ENCODE measurements around the gene IFNL1.
"Not testable (repeated sequence)": the region's sequence is repeated elsewhere in the genome, so short reads cannot be mapped to it uniquely, and the experiment has no call there.

IFNL1 gene

DNA sequence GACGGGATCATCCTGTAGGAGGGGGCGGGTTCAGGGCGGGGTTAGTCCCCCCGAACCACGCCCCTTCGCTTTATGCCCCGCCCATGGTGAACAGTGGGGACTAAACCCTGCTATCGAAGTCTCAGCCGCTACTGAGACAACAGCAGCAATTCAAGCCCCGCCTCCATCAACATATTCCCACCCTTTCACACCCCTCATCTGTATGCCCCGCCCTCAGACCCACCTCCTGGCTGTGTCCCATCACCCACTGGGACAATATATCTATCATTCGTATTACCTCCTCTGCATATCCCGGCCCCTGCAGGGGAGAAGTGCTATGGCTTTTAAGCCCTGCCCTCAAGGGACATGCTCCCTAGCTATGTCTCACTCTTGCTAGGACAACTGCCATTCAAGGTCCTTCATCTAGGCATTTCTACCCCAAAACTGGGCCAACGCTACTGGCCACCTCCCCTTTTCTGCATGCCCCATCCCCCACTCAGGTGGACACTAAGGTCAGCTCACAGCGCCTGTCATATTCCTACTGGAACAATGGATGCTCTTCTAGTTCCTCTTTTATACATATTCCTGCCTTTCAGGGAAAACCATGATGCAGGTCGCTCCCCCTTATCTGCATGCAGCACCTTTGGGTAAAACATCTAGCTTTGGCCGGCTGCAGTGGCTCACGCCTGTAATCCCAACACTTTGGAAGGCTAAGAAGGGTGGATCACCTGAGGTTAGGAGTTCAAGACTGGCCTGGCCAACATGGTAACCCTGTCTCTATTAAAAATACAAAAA is 12.5 kb downstream of the IFNL1 start:
- Histone ChIP-seq H3K14ac (ENCODE audit: low read length) (no peak overlapping the region), H3K4me3 (ENCODE audit: low read length in 2 of 2) (no peak overlapping the region), H3K79me1 (ENCODE audit: low read depth, low read length) (no peaks in the 10 kb centered on the region), H4K91ac (ENCODE audit: low read depth, low read length, poor library complexity) (no peak overlapping the region), H2AFZ (ENCODE audit: low read length) (peak overlapping the region; percentile 90), H3K36me3 (replicated peaks in 1 of 2; ENCODE audit: control insufficient read depth in 2 of 2, insufficient read depth in 2 of 2, low read length in 2 of 2) (peaks cover 0 to 4% of the 10 kb centered on the region in 2 donors), H3K4ac (ENCODE audit: low read length) (no peak overlapping the region), H3K27ac (replicated peaks; ENCODE audit: low read length) (no peak overlapping the region), H4K8ac (ENCODE audit: low read depth, low read length) (no peak overlapping the region), H3K18ac (ENCODE audit: low read length) (no peak overlapping the region), H2BK15ac (ENCODE audit: low read length) (no peak overlapping the region), H3K4me1 (ENCODE audit: control insufficient read depth in 2 of 2, insufficient read depth in 1 of 2, low read depth in 1 of 2, low read length in 2 of 2) (peaks cover 9 to 13% of the 10 kb centered on the region in 2 donors), H2AK5ac (ENCODE audit: low read depth, low read length) (peak overlapping the region; percentile 73), H3K23ac (ENCODE audit: low read depth, low read length, poor library complexity) (peak overlapping the region; percentile 89), H3K9me3 (replicated peaks in 1 of 2; ENCODE audit: control insufficient read depth in 2 of 2, insufficient read depth in 1 of 2, low read depth in 1 of 2, low read length in 2 of 2) (peaks cover 2 to 5% of the 10 kb centered on the region in 2 donors), H3K27me3 (ENCODE audit: control insufficient read depth in 3 of 3, insufficient read depth in 3 of 3, low read depth in 1 of 3, low read length in 3 of 3) (peaks cover 9 to 66% (median 37%) of the 10 kb centered on the region in 3 experiments), H2BK5ac (ENCODE audit: low read length) (no peak overlapping the region), H3K9ac (ENCODE audit: low read depth, low read length, poor library complexity) (no peak overlapping the region), H2BK120ac (ENCODE audit: low read depth, low read length) (no peak overlapping the region), H2BK12ac (ENCODE audit: low read length) (no peak overlapping the region), H3K4me2 (ENCODE audit: insufficient read depth, low read length, poor library complexity, severe bottlenecking) (no peak overlapping the region)
- WGBS, 2 donors (ENCODE audit: extremely low coverage in 2 of 2, insufficient read length in 2 of 2, insufficient replicate concordance in 1 of 2), result no CpG with 5 or more reads among the region's 18 CpGs
- DNase-seq (ENCODE audit: low spot score), result no peak

DNA sequence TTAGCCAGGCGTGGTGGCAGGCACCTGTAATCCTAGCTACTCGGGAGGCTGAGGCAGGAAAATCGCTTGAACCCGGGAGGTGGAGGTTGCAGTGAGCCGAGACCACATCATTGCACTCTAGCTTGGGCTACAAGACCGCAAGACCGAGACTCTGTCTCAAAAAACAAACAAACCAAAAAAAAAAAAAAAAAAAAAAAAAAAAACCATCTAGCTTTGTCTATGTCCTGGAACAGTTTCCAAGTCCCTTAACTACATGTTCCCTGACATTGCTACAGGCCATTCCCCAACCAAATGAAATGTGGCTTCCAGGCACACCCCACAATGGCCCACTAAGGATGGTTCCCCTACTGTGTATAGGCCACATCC is 13.1 kb downstream of the IFNL1 start:
- not testable (repeated sequence) for H3K23ac ChIP-seq (ENCODE audit: low read depth, low read length, poor library complexity); DNase-seq (ENCODE audit: low spot score); H4K91ac ChIP-seq (ENCODE audit: low read depth, low read length, poor library complexity); H2AFZ ChIP-seq (ENCODE audit: low read length); H2AK5ac ChIP-seq (ENCODE audit: low read depth, low read length); H2BK120ac ChIP-seq (ENCODE audit: low read depth, low read length); H3K4me3 ChIP-seq (ENCODE audit: low read length in 2 of 2); H3K4me2 ChIP-seq (ENCODE audit: insufficient read depth, low read length, poor library complexity, severe bottlenecking); H3K9me3 ChIP-seq (replicated peaks in 1 of 2; ENCODE audit: control insufficient read depth in 2 of 2, insufficient read depth in 1 of 2, low read depth in 1 of 2, low read length in 2 of 2); H2BK12ac ChIP-seq (ENCODE audit: low read length); H3K36me3 ChIP-seq (replicated peaks in 1 of 2; ENCODE audit: control insufficient read depth in 2 of 2, insufficient read depth in 2 of 2, low read length in 2 of 2); H2BK15ac ChIP-seq (ENCODE audit: low read length); H3K79me1 ChIP-seq (ENCODE audit: low read depth, low read length); H3K9ac ChIP-seq (ENCODE audit: low read depth, low read length, poor library complexity); H3K4ac ChIP-seq (ENCODE audit: low read length); H3K18ac ChIP-seq (ENCODE audit: low read length); H3K14ac ChIP-seq (ENCODE audit: low read length); H3K27ac ChIP-seq (replicated peaks; ENCODE audit: low read length); H2BK5ac ChIP-seq (ENCODE audit: low read length); H4K8ac ChIP-seq (ENCODE audit: low read depth, low read length)
- Histone ChIP-seq H3K27me3 (ENCODE audit: control insufficient read depth in 3 of 3, insufficient read depth in 3 of 3, low read depth in 1 of 3, low read length in 3 of 3) (peaks cover 9 to 60% (median 35%) of the 10 kb centered on the region in 3 experiments), H3K4me1 (ENCODE audit: control insufficient read depth in 2 of 2, insufficient read depth in 1 of 2, low read depth in 1 of 2, low read length in 2 of 2) (peaks cover 9 to 13% of the 10 kb centered on the region in 2 donors)
- WGBS, 2 donors (ENCODE audit: extremely low coverage in 2 of 2, insufficient read length in 2 of 2, insufficient replicate concordance in 1 of 2), result no CpG with 5 or more reads among the region's 7 CpGs

DNA sequence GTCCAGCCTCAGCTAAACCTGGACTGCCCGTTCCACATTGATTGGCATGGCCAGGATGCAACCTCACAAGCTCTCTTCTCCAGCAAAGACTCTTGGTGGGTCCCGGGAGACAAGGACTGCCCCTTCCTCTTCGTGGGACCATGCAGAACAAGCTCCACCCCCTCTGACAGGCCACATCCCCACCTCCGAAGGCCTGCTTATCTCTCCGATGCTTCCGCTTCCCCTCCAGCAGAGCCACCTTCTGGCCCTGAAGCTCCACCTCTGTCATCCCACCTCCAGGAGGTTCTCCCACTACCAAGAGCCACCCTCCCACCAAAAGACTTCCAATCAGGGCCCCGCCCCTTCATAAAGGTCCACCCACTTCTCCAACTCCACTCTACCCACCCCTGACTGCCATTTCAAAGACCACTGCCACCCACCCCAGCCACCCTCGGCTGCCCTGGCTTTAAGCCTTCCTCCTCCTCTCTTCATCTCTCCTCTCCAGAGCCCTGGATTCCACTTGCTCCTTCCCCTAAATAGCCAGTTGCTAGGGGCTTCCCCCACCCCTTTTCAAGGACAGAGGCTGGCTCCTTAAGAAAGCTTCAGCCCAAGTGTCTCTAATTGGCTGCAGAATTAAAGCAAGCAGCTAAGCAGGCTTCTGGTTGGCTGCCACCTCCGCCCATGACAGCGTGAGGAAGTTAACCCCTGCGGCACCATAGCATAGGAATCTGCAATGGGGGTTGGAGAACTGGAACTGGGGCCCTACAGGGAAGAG is 14.5 kb downstream of the IFNL1 start:
- Histone ChIP-seq H3K4me3 (ENCODE audit: low read length in 2 of 2) (no peak overlapping the region), H2BK5ac (ENCODE audit: low read length) (no peak overlapping the region), H4K8ac (ENCODE audit: low read depth, low read length) (no peak overlapping the region), H2AFZ (ENCODE audit: low read length) (peak overlapping the region; percentile 47), H2BK12ac (ENCODE audit: low read length) (no peak overlapping the region), H3K27me3 (ENCODE audit: control insufficient read depth in 3 of 3, insufficient read depth in 3 of 3, low read depth in 1 of 3, low read length in 3 of 3) (peaks cover 9 to 46% (median 29%) of the 10 kb centered on the region in 3 experiments), H3K14ac (ENCODE audit: low read length) (no peak overlapping the region), H2BK120ac (ENCODE audit: low read depth, low read length) (no peak overlapping the region), H3K79me1 (ENCODE audit: low read depth, low read length) (no peaks in the 10 kb centered on the region), H3K4ac (ENCODE audit: low read length) (no peak overlapping the region), H3K18ac (ENCODE audit: low read length) (no peak overlapping the region), H3K36me3 (replicated peaks in 1 of 2; ENCODE audit: control insufficient read depth in 2 of 2, insufficient read depth in 2 of 2, low read length in 2 of 2) (peaks cover 0 to 5% of the 10 kb centered on the region in 2 donors), H3K9me3 (replicated peaks in 1 of 2; ENCODE audit: control insufficient read depth in 2 of 2, insufficient read depth in 1 of 2, low read depth in 1 of 2, low read length in 2 of 2) (peaks cover 2 to 5% of the 10 kb centered on the region in 2 donors), H4K91ac (ENCODE audit: low read depth, low read length, poor library complexity) (no peak overlapping the region), H2BK15ac (ENCODE audit: low read length) (no peak overlapping the region), H3K27ac (replicated peaks; ENCODE audit: low read length) (no peak overlapping the region), H3K23ac (ENCODE audit: low read depth, low read length, poor library complexity) (no peak overlapping the region), H3K4me2 (ENCODE audit: insufficient read depth, low read length, poor library complexity, severe bottlenecking) (no peak overlapping the region), H3K4me1 (ENCODE audit: control insufficient read depth in 2 of 2, insufficient read depth in 1 of 2, low read depth in 1 of 2, low read length in 2 of 2) (peaks cover 4 to 8% of the 10 kb centered on the region in 2 donors), H3K9ac (ENCODE audit: low read depth, low read length, poor library complexity) (no peak overlapping the region), H2AK5ac (ENCODE audit: low read depth, low read length) (no peak overlapping the region)
- DNase-seq (ENCODE audit: low spot score), result no peak
- WGBS, 2 donors (ENCODE audit: extremely low coverage in 2 of 2, insufficient read length in 2 of 2, insufficient replicate concordance in 1 of 2), result no CpG with 5 or more reads among the region's 11 CpGs

Measured in neuronal stem cell (in vitro differentiated cells).